Cardiac septum (tissue), 1 donor: ENCODE data around the gene SRRM2. TPM values are rescaled to one million over a fixed set of nuclear protein-coding genes. Genes with fewer than 3 reads are reported as not detected.

Experiments
- DNase-seq: peaks from one replicate; pipeline ENCODE4 v3.0.0-alpha.2; 2020; ENCODE audit warnings: low spot score
- intact Hi-C: fragments of 100-400 bp; cut with DNase I; formaldehyde crosslinking; loops from one replicate; pipeline ENCODE4 v1.14.0; 2022
- long read RNA-seq: library from polyadenylated mRNA; unstranded; transcript quantifications from one replicate; pipeline ENCODE4 v2.0.0, GENCODE V29; 2021
- total RNA-seq: library from RNA; stranded (reverse); fragmentation: NEBNext Ultra II Directional; extraction: Animal tissue kit (Norgen Biotek cat#: 25700); gene quantifications from one replicate; pipeline ENCODE4 v1.2.1, GENCODE V29; 2021
- donor health status: DM: no; HTN: no; CAD: no.

Gene SRRM2
- 335 TPM for total RNA-seq
- long read RNA-seq, transcript SRRM2-226 (4 exons, 461 nt): major isoform, 6 of 172 reads
- long read RNA-seq, partial matches to known transcripts: 139 of 172 reads
- long read RNA-seq, other reads (novel, unspliced or antisense): 17 of 172 reads

GRCh38 chr16:2752035-2752849 lies at the start of gene SRRM2:
SRRM2 (plus strand) TSS chr16:2752638; CDS start chr16:2756365, 3,727 bp downstream.
- intact Hi-C loops: loop anchor here (2.0 to 5.0 kb wide), 3 partner anchors 25 to 160 kb away; partner anchors contain the start of genes ELOB, FLYWCH1 and PRSS27
- peak; percentile 97 for DNase-seq

- intact Hi-C loops: no loop called here
- DNase-seq: no peak
Measured at GRCh38 chr16:2702871-2703745, 49.3 kb upstream of the SRRM2 start.

GRCh38 chr16:2704166-2704982 lies 48.1 kb upstream of the SRRM2 start:
- no peak for DNase-seq
- intact Hi-C loops: no loop called here

GRCh38 chr16:2704983-2705275 lies 47.5 kb upstream of the SRRM2 start:
- intact Hi-C loops: no loop called here
- no peak for DNase-seq

GRCh38 chr16:2705351-2705750 lies 47.1 kb upstream of the SRRM2 start:
- no peak for DNase-seq
- intact Hi-C loops: no loop called here

- no peak for DNase-seq
Measured at GRCh38 chr16:2706085-2706484, 46.4 kb upstream of the SRRM2 start.

GRCh38 chr16:2706611-2707311 lies 45.7 kb upstream of the SRRM2 start:
- intact Hi-C loops: no loop called here
- no peak for DNase-seq

More at GRCh38 chr16:2706085-2706484, 46.4 kb upstream of the SRRM2 start:
- intact Hi-C loops: no loop called here

- intact Hi-C loops: no loop called here
- DNase-seq: no peak
Measured at GRCh38 chr16:2707368-2708289, 44.8 kb upstream of the SRRM2 start.

- intact Hi-C loops: no loop called here
- DNase-seq: no peak
Measured at GRCh38 chr16:2708290-2708639, 44.2 kb upstream of the SRRM2 start.

- DNase-seq: no peak
- intact Hi-C loops: no loop called here
Measured at GRCh38 chr16:2708955-2709587, 43.4 kb upstream of the SRRM2 start.

GRCh38 chr16:2709588-2709984 lies 42.9 kb upstream of the SRRM2 start:
- intact Hi-C loops: no loop called here
- no peak for DNase-seq

GRCh38 chr16:2710021-2710710 lies 42.3 kb upstream of the SRRM2 start:
- no peak for DNase-seq
- intact Hi-C loops: no loop called here

- no peak for DNase-seq
- intact Hi-C loops: no loop called here
Measured at GRCh38 chr16:2710711-2711231, 41.7 kb upstream of the SRRM2 start.

GRCh38 chr16:2711370-2712062 lies 40.9 kb upstream of the SRRM2 start:
- DNase-seq: no peak
- intact Hi-C loops: no loop called here

GRCh38 chr16:2712063-2712441 lies 40.4 kb upstream of the SRRM2 start:
- DNase-seq: no peak
- intact Hi-C loops: no loop called here

- intact Hi-C loops: no loop called here
- no peak for DNase-seq
Measured at GRCh38 chr16:2712546-2712945, 39.9 kb upstream of the SRRM2 start.
